Natural killer cell (primary cell): ENCODE data around the gene MYL7. TPM values are rescaled to one million over a fixed set of nuclear protein-coding genes. Genes with fewer than 3 reads are reported as not detected.

Experiments
- ATAC-seq, 3 donors: fragments of 150-1000 bp in 2 of 3; fragments of 200-7000 bp in 1 of 3; cut with Tn5 transposase; 1 replicate in 1 of 3; 2 replicates in 2 of 3; pipeline ENCODE4 v1.10.0; 2021; ENCODE audit warnings: mild to moderate bottlenecking in 2 of 3, moderate library complexity in 2 of 3
- DNase-seq, 2 donors: peaks; one replicate each; pipeline versions ENCODE4 v3.0.0 to v3.0.0-alpha.2; 2013 to 2021; ENCODE audit warnings: mixed read lengths in 1 of 2
- H3K27ac ChIP-seq: one replicate; pipeline ENCODE4 v1.5.1; 2013; ENCODE audit warnings: mild to moderate bottlenecking, low read length
- H3K27me3 ChIP-seq: one replicate; pipeline ENCODE4 v1.6.1; 2013; ENCODE audit warnings: low read length; ENCODE audit not compliant: control insufficient read depth, insufficient read depth
- H3K36me3 ChIP-seq: one replicate; pipeline ENCODE4 v1.6.1; 2013; ENCODE audit warnings: low read length; ENCODE audit not compliant: control insufficient read depth, insufficient read depth
- H3K4me1 ChIP-seq: one replicate; pipeline ENCODE4 v1.6.1; 2013; ENCODE audit warnings: low read length; ENCODE audit not compliant: control insufficient read depth, insufficient read depth
- H3K4me3 ChIP-seq: one replicate; pipeline ENCODE4 v1.5.1; 2013; ENCODE audit warnings: low read length
- H3K9me3 ChIP-seq: one replicate; pipeline ENCODE4 v1.6.1; 2013; ENCODE audit warnings: low read length; ENCODE audit not compliant: control insufficient read depth, insufficient read depth
- H3K27ac Mint-ChIP-seq, 2 donors: one replicate each; pipeline ENCODE4 v1.8.0; 2022; ENCODE audit warnings: mild to moderate bottlenecking in 2 of 2, mixed read lengths in 2 of 2, moderate library complexity in 1 of 2
- H3K27me3 Mint-ChIP-seq, 2 donors: one replicate each; pipeline ENCODE4 v1.8.0; 2022; ENCODE audit warnings: low read depth in 2 of 2, mixed read lengths in 2 of 2
- H3K36me3 Mint-ChIP-seq: one replicate; pipeline ENCODE4 v1.8.0; 2022; ENCODE audit warnings: mixed read lengths
- H3K4me1 Mint-ChIP-seq, 2 donors: one replicate each; pipeline ENCODE4 v1.8.0; 2022; ENCODE audit warnings: mixed read lengths in 2 of 2
- H3K4me3 Mint-ChIP-seq: one replicate; pipeline ENCODE4 v1.8.0; 2022; ENCODE audit warnings: mild to moderate bottlenecking, moderate library complexity, mixed read lengths
- H3K9me3 Mint-ChIP-seq, 2 donors: one replicate each; pipeline ENCODE4 v1.8.0; 2022; ENCODE audit warnings: mixed read lengths in 2 of 2
- CTCF ChIP-seq: fragments of 200-600 bp; IDR thresholded peaks from one replicate; pipeline ENCODE4 v1.8.0; 2022; ENCODE audit warnings: antibody characterized with exemption
- WGBS: methylation state at CpG from one replicate; pipeline ENCODE4 v1.1.7; 2013; ENCODE audit warnings: missing lambda C conversion rate; ENCODE audit not compliant: insufficient coverage; 5-methylcytosine and 5-hydroxymethylcytosine counted together
- intact Hi-C: fragments of 100-400 bp; cut with micrococcal nuclease; formaldehyde crosslinking; loops from one replicate; pipeline ENCODE4 v1.14.2; 2022
- total RNA-seq, 4 donors: library from RNA; stranded (reverse); fragments of 120-200 nt in 1 of 4; gene quantifications; one replicate each; pipeline versions ENCODE4 v1.2.3 to v1.2.4, GENCODE V29; 2013 to 2022

MYL7 gene
- total RNA-seq, 3 donors from 2014 or later (not counting 1 experiment from before 2014, with no cell fraction given) = not detected

- Mint-ChIP-seq H3K4me1 (peaks cover 11 to 25% of the 10 kb centered on the region in 2 donors), H3K27me3 (no peaks in the 10 kb centered on the region), H3K36me3 (no peaks in the 10 kb centered on the region), H3K27ac (no peak overlapping the region), H3K9me3 (no peaks in the 10 kb centered on the region), H3K4me3 (no peak overlapping the region)
- Histone ChIP-seq H3K27me3 (no peaks in the 10 kb centered on the region), H3K4me3 (no peak overlapping the region), H3K36me3 (peaks cover 23% of the 10 kb centered on the region), H3K4me1 (peaks cover 8% of the 10 kb centered on the region), H3K9me3 (no peaks in the 10 kb centered on the region), H3K27ac (no peak overlapping the region)
- DNase-seq = no peak
- no peak for ATAC-seq
- intact Hi-C loops = no loop called here
- no peak for TF ChIP-seq CTCF
- 93% methylated on average over 12 of the region's 13 CpGs for WGBS
Measured at GRCh38 chr7:44117801-44118429, 23.2 kb downstream of the MYL7 start.

- Mint-ChIP-seq H3K4me3 (no peak overlapping the region), H3K4me1 (peaks cover 5 to 18% of the 10 kb centered on the region in 2 donors), H3K27ac (no peak overlapping the region), H3K9me3 (no peaks in the 10 kb centered on the region), H3K36me3 (no peaks in the 10 kb centered on the region), H3K27me3 (no peaks in the 10 kb centered on the region)
- 90% methylated on average over 25 of the region's 25 CpGs for WGBS
- H3K4me3 ChIP-seq = no peak overlapping the region
- no peak for TF ChIP-seq CTCF
- peaks cover 23% of the 10 kb centered on the region for H3K36me3 ChIP-seq
- H3K4me1 ChIP-seq = no peaks in the 10 kb centered on the region
- DNase-seq (no peak), ATAC-seq (no peak)
- no peaks in the 10 kb centered on the region for H3K9me3 ChIP-seq
- H3K27ac ChIP-seq = no peak overlapping the region
- H3K27me3 ChIP-seq = no peaks in the 10 kb centered on the region
- intact Hi-C loops = no loop called here
Measured at GRCh38 chr7:44116789-44117666, 24.1 kb downstream of the MYL7 start.

- no peaks in the 10 kb centered on the region for H3K9me3 ChIP-seq
- H3K27me3 ChIP-seq = no peaks in the 10 kb centered on the region
- no peak for ATAC-seq
- intact Hi-C loops = no loop called here
- WGBS = 88% methylated on average over 17 of the region's 17 CpGs
- H3K4me1 Mint-ChIP-seq = peaks cover 5 to 18% of the 10 kb centered on the region in 2 donors
- no peak overlapping the region for H3K27ac ChIP-seq
- no peak overlapping the region for H3K4me3 ChIP-seq
- H3K27me3 Mint-ChIP-seq = no peaks in the 10 kb centered on the region
- H3K36me3 ChIP-seq = peaks cover 22% of the 10 kb centered on the region
- no peaks in the 10 kb centered on the region for H3K9me3 Mint-ChIP-seq
- H3K4me1 ChIP-seq = no peaks in the 10 kb centered on the region
- H3K36me3 Mint-ChIP-seq = no peaks in the 10 kb centered on the region
- TF ChIP-seq CTCF = no peak
- no peak for DNase-seq
- H3K27ac Mint-ChIP-seq = no peak overlapping the region
- H3K4me3 Mint-ChIP-seq = no peak overlapping the region
Measured at GRCh38 chr7:44116087-44116788, 24.9 kb downstream of the MYL7 start.
